Gastrocnemius medialis (tissue), 4 donors: Measurements from ENCODE around the gene PDRG1. TPM values are rescaled to one million over a fixed set of nuclear protein-coding genes. Genes with fewer than 3 reads are reported as not detected.
"Not testable (repeated sequence)": the region's sequence is repeated elsewhere in the genome, so short reads cannot be mapped to it uniquely, and the experiment has no call there.

Source experiments
- ATAC-seq, 2 donors: fragments of 150-250 bp; one replicate each; pipeline ENCODE4 v1.9.1; 2016
- DNase-seq, 2 donors: peaks; one replicate each; pipeline ENCODE4 v3.0.0-alpha.2; 2019
- H3K27ac ChIP-seq, 4 donors: fragments of 200-600 bp; sonication (generic); 1 replicate in 1 of 4; 2 replicates in 3 of 4; pipeline ENCODE4 v1.5.1; 2016 to 2018; ENCODE audit warnings: mild to moderate bottlenecking in 2 of 4, moderate library complexity in 1 of 4
- H3K27me3 ChIP-seq, 3 donors: fragments of 200-600 bp; sonication (generic) in 2 of 3; 1 replicate in 1 of 3; 2 replicates in 2 of 3; pipeline versions ENCODE4 v1.5.1 to v1.6.0; 2016 to 2019; ENCODE audit warnings: mild to moderate bottlenecking in 1 of 3, moderate library complexity in 1 of 3
- H3K36me3 ChIP-seq, 2 donors: fragments of 200-600 bp; sonication (generic) in 1 of 2; one replicate each; pipeline ENCODE4 v1.5.1; 2017 to 2018
- H3K4me1 ChIP-seq, 2 donors: fragments of 200-600 bp; sonication (generic) in 1 of 2; one replicate each; pipeline ENCODE4 v1.5.1; 2016 to 2017; ENCODE audit warnings: mild to moderate bottlenecking in 2 of 2
- H3K4me3 ChIP-seq, 4 donors: fragments of 200-600 bp; sonication (generic) in 3 of 4; 1 replicate in 1 of 4; 2 replicates in 3 of 4; pipeline ENCODE4 v1.5.1; 2016 to 2019; ENCODE audit warnings: mild to moderate bottlenecking in 2 of 4
- H3K9me3 ChIP-seq, 3 donors: fragments of 200-600 bp; sonication (generic) in 2 of 3; 1 replicate in 1 of 3; 2 replicates in 2 of 3; pipeline ENCODE4 v1.5.1; 2016 to 2019
- CTCF ChIP-seq, 5 experiments: fragments of 450-650 bp in 3 of 5; fragments of 200-600 bp in 2 of 5; sonication (generic) in 2 of 5; IDR thresholded peaks in 4 of 5; conservative IDR thresholded peaks in 1 of 5; 1 replicate in 4 of 5; 2 replicates in 1 of 5; pipeline ENCODE4 v1.5.1; 2016 to 2019; ENCODE audit warnings: antibody characterized with exemption in 5 of 5, mild to moderate bottlenecking in 3 of 5, moderate library complexity in 3 of 5
- POLR2A ChIP-seq, 2 donors: fragments of 450-650 bp; IDR thresholded peaks; one replicate each; pipeline ENCODE4 v1.6.1; 2017; ENCODE audit warnings: antibody characterized with exemption in 2 of 2, mild to moderate bottlenecking in 2 of 2, moderate library complexity in 2 of 2
- in situ Hi-C, 4 donors: fragments of 200-750 bp; cut with MboI; loops; one replicate each; pipeline versions ENCODE4 v1.15.0 to v1.8.0; 2017; ENCODE audit warnings: low sequenced_read_pairs in 4 of 4
- intact Hi-C: fragments of 100-400 bp; cut with DNase I; formaldehyde crosslinking; loops from one replicate; pipeline ENCODE4 v1.15.1; 2023; ENCODE audit warnings: low total_unique reads
- total RNA-seq, 4 donors: library from RNA; depleted of rRNA; stranded (reverse); fragments of >200 nt; gene quantifications; one replicate each; pipeline versions ENCODE4 v1.1.0 to v1.2.3, GENCODE V29; 2016

The PDRG1 gene
- total RNA-seq, 4 donors from 2014 or later, result 7.0 to 12.9 (median 9.6) TPM

DNA sequence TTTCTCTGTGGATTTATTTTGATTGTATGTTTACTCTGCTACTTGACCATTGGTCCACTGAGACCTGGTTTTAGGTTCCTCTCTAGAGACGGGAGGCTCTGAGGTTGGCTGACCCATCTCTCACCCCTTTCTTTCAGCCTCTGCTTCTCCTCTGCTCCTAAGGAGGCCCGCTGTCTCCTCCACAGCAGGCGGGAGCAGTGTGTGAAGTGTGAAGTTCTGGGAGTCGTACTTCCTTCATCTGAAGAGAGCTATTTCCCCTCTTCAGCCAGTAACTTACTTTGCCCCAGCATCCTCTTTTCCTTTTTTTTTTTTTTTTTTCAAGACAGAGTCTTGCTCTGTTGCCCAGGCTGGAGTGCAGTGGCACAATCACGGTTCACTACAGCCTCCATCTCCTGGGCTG, 21.1 kb downstream of the PDRG1 start:
- in situ Hi-C loops, result no loop called here
- ATAC-seq, result no peak
- Histone ChIP-seq H3K4me1 (no peaks in the 10 kb centered on the region), H3K27me3 (no peaks in the 10 kb centered on the region), H3K36me3 (no peaks in the 10 kb centered on the region), H3K4me3 (no peak overlapping the region), H3K9me3 (no peaks in the 10 kb centered on the region), H3K27ac (no peak overlapping the region)
- intact Hi-C loops, result no loop called here
- TF ChIP-seq POLR2A (IDR thresholded peaks at IDR 0.05) (no peak), CTCF (IDR thresholded peaks at IDR 0.05 in 4 of 5, conservative IDR thresholded peaks at IDR 0.05 in 1 of 5) (no peak)
- DNase-seq, result no peak

DNA sequence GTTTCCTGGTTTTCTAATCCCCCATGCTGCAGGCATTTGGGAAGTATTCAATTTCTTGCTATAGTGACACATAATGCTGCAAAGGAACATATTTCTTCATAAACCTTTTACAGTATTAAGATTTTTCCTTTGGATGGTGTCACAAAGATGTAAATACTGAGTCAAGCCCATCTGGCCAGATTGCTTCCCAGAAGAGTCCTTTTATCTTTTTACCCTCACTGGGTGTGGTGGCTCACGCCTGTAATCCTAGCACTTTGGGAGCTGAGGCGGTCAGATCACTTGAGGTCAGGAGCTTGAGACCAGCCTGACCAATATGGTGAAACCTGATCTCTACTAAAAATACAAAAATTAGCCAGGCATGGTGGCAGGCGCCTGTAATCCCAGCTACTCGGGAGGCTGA, 22.2 kb downstream of the PDRG1 start:
- intact Hi-C loops, H3K27me3 ChIP-seq, in situ Hi-C loops, H3K4me1 ChIP-seq, ATAC-seq, H3K4me3 ChIP-seq, H3K9me3 ChIP-seq, DNase-seq, H3K36me3 ChIP-seq, H3K27ac ChIP-seq: not testable (repeated sequence)

DNA sequence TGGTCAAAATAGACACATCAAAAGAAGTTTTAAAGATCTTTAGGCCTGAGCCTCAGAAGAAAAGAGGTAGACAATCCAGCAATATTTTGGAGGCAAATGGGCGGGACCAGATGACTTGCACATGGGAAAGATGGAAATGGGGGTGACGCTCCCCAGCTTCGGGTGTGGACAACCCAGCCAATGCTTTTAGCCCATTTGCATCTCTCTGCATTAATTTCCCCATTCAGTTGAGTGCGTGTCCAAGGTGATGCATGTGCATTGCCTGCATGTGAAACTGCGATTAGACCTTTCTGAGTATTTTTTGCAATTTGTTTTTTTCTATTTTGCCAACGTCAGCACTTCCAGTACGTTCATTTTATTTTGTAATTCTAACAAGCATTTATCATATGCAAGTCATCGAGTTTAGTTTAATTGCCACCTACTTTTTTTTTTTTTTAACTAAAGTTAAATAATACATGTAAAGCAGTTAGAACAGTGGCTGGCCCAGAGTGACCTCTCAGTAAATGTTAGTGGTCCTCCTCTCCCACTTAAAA, 24.2 kb downstream of the PDRG1 start:
- TF ChIP-seq POLR2A (IDR thresholded peaks at IDR 0.05) (no peak), CTCF (IDR thresholded peaks at IDR 0.05 in 4 of 5, conservative IDR thresholded peaks at IDR 0.05 in 1 of 5) (no peak)
- in situ Hi-C loops, result no loop called here
- ATAC-seq, result no peak

GRCh38 chr20:31926493-31926892, 25.4 kb downstream of the PDRG1 start:
- Histone ChIP-seq H3K36me3 (no peaks in the 10 kb centered on the region), H3K9me3 (no peaks in the 10 kb centered on the region), H3K4me1 (no peaks in the 10 kb centered on the region), H3K27me3 (peaks cover 0 to 6% (median 0%) of the 10 kb centered on the region in 3 donors), H3K27ac (no peak overlapping the region), H3K4me3 (no peak overlapping the region)
- no peak for DNase-seq
- no peak for ATAC-seq
- in situ Hi-C loops (no loop called here), intact Hi-C loops (no loop called here)
- no peak for TF ChIP-seq CTCF (IDR thresholded peaks at IDR 0.05 in 4 of 5, conservative IDR thresholded peaks at IDR 0.05 in 1 of 5)
- no peak for TF ChIP-seq POLR2A (IDR thresholded peaks at IDR 0.05)

More for the DNA sequence above, 24.2 kb downstream of the PDRG1 start:
- Histone ChIP-seq H3K4me1 (no peaks in the 10 kb centered on the region), H3K27ac (no peak overlapping the region), H3K27me3 (peaks cover 0 to 6% (median 0%) of the 10 kb centered on the region in 3 donors), H3K9me3 (no peaks in the 10 kb centered on the region), H3K36me3 (no peaks in the 10 kb centered on the region), H3K4me3 (no peak overlapping the region)
- no peak for DNase-seq
- intact Hi-C loops, result no loop called here

DNA sequence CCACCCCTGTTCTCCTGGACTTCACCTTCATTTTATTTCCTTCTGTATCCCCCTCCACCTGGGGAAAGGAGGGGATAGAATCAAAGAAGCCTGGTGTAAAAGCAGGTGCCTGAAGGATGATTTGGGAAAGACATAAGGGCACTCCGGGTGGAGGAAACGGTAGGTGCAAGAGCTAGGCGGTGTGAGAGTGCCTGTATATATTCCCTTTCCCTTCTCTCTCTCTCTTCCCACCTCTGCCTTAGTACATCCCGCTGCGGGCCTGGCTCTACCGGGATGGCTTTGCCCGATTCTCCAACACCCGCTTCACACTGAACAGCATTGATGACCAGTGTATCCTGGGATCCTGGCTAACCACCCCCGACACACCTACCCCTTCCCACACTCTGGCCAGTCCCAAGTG, 26.2 kb downstream of the PDRG1 start:
- Histone ChIP-seq H3K4me3 (no peak overlapping the region), H3K27me3 (peaks cover 0 to 6% (median 0%) of the 10 kb centered on the region in 3 donors), H3K36me3 (no peaks in the 10 kb centered on the region), H3K9me3 (no peaks in the 10 kb centered on the region), H3K27ac (no peak overlapping the region), H3K4me1 (no peaks in the 10 kb centered on the region)
- ATAC-seq (no peak), DNase-seq (no peak)
- in situ Hi-C loops, result no loop called here
- no peak for TF ChIP-seq CTCF (IDR thresholded peaks at IDR 0.05 in 4 of 5, conservative IDR thresholded peaks at IDR 0.05 in 1 of 5)
- no peak for TF ChIP-seq POLR2A (IDR thresholded peaks at IDR 0.05)
- intact Hi-C loops, result no loop called here
